GM18498 (cell line): ENCODE measurements around the gene ZRANB1.

Experiments used
- ATAC-seq: cut with Tn5 transposase; IDR thresholded peaks from one replicate; pipeline ENCODE4 v1.9.1; 2021; ENCODE audit warnings: mild to moderate bottlenecking, moderate library complexity; ENCODE audit not compliant: unreplicated experiment

ZRANB1 gene

DNA sequence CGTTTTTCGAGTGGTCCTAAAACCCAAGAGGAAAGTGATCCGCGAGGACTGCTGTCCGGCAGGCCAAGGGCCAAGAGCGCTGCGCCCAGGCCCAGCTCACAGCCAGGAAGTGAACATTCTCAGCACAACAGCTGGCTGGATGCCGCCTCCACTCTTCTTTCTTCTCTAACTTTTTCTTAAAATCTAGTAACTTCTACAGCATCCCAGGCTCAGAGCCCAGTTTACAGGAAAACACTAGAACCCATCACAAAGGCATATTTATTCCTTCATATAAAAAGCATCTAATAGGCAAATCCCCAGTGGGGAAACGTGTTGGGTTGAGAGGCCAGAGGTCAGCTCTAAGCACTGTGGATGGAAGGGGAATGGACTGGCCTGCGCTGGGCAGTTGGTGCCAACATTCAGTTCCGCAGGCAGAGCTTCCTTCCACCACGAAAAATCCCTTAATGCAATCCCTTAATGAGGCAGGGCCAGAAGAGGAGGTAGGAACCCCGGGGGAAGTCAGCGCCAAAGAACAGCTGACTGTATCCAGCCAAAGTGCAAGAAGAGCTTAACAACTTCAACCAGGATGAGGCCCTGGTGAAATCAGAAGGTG is 74.8 kb downstream of the ZRANB1 start:
- ATAC-seq = no peak

DNA sequence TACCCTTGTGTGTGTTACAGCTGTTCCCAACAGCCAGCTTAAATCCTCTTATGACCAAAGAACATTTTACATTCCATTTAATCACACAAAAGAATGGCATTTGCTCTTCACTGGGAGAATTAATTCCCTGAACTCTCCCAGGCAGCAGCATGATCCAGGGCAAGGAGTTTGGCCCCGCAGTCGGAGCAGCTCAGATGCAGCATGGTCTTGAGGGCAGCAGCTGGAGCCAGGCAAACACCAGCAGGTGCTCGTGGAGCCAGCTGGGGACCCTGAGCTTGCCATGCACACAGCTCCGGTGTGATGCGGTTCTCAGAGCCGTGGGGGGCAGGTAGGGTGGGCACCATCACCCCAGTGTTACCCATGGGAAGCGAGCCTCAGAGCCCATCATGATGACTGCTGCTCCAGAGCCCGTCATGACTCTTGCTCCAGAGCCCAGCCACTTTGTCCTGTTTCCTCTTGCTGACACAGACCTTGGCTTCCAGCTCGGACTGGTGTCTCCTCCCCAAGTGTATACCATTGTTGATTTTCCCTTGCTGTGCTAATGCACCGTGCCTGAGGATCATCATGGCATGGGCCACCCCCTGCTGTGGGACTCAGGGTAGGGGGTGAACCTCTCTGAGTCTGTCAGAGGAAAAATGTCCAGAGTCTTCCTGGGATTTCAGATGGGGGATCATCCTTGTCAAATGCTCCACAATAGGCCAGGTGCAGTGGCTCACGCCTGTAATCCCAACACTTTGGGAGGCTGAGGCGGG is 75.8 kb downstream of the ZRANB1 start:
- ATAC-seq = no peak

- ATAC-seq = no peak
Observed at GRCh38 chr10:125018576-125019143, 76.7 kb downstream of the ZRANB1 start.

DNA sequence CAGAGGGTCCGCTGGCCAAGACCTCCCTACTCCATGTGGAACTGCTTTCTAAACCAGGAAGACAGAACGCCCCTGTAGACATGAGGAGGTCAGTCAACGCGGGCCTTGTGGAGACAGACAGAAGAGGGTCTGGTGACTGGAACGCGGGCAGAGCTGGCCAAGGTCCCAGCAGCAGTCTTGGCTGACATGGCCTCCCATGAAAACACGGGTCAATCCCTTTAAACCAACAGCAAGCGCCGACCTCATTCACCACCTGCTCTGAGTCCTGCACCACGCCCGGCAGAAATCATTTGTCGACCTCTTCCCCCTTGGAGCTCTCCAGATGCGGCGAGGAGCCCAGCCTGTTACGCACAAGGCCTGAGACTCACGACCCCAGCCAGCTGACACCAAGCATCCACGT is 78.5 kb downstream of the ZRANB1 start:
- ATAC-seq = no peak

- no peak for ATAC-seq
Observed at GRCh38 chr10:125020871-125021270, 78.9 kb downstream of the ZRANB1 start.

GRCh38 chr10:125021686-125022344 is 79.9 kb downstream of the ZRANB1 start:
- ATAC-seq = no peak

DNA sequence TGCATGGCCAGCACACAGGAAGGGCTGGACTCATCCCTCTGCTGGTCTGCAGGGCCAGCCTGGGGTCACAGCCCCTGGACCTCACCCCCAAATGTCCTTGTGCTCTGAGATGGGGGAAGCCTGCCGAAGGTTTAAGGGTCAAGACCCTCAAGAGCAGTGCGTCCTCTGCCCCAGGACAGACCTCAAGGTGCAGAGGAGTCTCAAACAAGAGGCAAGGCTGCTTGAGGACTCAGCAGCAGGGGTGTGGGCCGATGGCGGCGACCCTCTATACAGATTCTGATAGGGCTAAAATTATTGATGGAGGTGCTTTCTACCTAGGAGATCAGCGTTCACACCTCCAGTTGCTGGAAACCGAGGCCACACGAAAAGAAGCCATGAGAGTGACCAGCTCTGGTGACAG is 80.7 kb downstream of the ZRANB1 start:
- ATAC-seq = no peak

- no peak for ATAC-seq
Observed at GRCh38 chr10:125023255-125023654, 81.3 kb downstream of the ZRANB1 start.

GRCh38 chr10:125023862-125024496 is 82.1 kb downstream of the ZRANB1 start:
- ATAC-seq = no peak

- ATAC-seq = no peak
Observed at GRCh38 chr10:125024497-125025234, 82.7 kb downstream of the ZRANB1 start.

GRCh38 chr10:125025341-125025740 is 83.4 kb downstream of the ZRANB1 start:
- ATAC-seq = no peak

DNA sequence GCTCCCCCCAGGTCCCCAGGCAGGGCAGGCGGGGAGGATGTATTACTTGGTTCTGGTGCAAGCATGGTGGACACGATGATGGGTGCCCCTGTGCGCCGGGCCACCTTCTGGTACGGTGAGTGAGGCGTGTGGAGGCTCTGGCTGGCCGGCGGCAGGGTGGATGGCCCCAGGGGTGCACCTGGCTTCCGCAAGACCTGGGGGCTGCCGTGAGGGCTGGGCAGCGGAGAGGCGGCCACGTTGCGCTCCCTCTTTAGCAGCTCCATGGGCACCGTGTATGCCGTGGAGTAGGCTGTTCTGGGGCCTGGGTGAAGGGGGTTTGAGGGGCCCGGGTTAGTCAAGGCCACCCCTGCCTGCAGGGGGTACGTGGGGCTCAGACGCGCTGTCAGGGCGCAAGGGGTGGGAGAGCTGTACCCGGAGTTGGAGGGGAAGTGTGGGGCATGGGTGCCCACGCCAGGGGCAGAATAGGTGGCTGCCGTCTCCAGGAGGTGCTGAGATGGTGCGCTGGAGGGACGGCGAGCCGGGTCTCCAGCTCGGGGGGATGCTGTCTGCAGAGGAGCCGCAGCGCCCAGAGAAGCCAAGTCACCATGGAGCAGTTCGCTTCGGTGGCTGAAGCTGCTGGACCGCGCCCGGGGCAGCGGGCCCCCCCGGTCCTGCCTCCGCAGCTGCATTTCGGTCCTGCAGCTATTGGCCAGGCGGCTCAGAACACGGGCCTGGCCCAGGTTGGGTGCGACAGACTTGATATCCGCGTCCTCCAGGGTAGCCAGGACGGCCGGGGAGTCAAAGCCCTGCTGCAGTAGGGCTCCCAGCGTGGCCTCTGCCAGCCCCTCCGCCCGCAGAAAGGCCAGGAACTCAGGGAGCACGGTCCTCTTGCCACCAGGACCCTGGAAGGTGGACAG is 84.4 kb downstream of the ZRANB1 start:
- ATAC-seq = no peak

- no peak for ATAC-seq
Observed at GRCh38 chr10:125026974-125027735, 85.2 kb downstream of the ZRANB1 start.

GRCh38 chr10:125027871-125028869 is 86.2 kb downstream of the ZRANB1 start:
- ATAC-seq = no peak

DNA sequence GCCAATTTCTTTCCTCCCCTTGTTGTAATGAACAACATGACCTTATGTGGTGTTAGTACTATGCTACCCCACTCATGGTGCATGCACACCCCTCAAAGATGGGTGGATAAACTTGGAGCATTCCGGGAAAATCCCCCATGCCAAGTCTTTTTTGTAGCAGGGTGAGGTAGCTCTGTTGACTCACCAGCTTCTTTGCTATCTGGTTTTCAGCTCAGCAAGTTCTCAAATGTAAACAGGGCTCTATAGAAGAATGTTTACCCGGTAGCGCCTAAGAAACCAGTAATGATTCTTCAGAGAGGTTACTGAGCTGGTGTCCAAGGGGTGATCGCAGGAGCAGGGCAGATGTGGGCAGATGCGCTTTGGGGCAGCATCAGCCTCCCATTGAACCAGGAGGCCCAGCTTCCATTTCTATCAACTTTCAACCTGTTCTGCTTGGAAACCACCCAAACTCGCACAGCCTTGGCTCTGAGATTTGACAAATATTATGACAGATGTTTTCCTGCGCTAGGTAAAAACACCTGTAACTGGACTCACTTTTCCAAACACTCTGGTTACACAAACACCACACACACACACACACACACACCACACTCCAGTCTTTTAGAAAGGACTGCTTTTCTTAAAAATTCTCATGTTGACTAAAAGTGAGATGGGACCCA is 87.8 kb downstream of the ZRANB1 start:
- ATAC-seq = no peak

DNA sequence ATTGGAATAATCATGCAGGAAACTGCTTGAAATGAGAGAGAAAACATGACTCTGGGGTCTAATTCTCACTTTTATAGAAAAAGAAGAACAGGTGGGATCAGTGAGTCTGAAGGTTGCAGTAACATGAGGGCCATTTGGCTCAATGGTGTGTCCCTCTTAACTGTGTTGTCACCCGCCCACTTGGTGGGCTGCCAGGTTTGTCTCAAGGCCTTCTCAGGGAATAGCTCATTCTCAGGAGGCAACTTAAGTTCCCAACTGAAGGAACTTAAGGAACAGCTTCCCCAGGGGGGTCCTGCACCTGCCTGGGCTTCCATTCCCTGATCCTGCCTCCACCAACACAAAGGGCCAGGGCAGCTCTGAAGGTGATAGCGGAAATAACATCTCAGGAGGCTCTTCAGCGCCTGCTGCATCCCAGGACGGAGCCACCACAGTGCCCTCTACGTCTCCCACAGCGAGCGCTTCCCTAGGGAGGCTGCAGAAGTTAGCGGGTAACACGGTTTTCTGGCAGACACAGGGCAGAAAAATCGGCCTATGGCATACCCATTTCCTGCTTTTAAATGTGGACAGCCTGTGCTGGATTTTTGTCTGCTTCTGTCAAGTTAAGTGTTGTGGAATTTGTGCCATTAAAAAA is 88.8 kb downstream of the ZRANB1 start:
- ATAC-seq = no peak
